Measurements from ENCODE around the gene POLR3E.

The POLR3E gene

GRCh38 chr16:22326369-22326652 lies 29.1 kb downstream of the POLR3E start:
- Histone ChIP-seq H2AFZ (ENCODE audit: low read depth, low read length, severe bottlenecking) (no peak overlapping the region), H3K27me3 (ENCODE audit: low read length) (no peaks in the 10 kb centered on the region), H3F3A (ENCODE audit: insufficient read depth) (no peaks in the 10 kb centered on the region), H3K4me2 (ENCODE audit: low read depth, low read length, poor library complexity, severe bottlenecking) (no peak overlapping the region), H3K79me2 (ENCODE audit: insufficient read depth, low read length) (no peaks in the 10 kb centered on the region; the same call in 1 of the 2 replicates), H4K20me1 (ENCODE audit: low read depth, low read length) (no peaks in the 10 kb centered on the region), H3K36me3 (ENCODE audit: low read length) (no peaks in the 10 kb centered on the region), H3K27ac (ENCODE audit: low read depth, low read length) (no peak overlapping the region), H3K9me2 (replicated peaks; ENCODE audit: insufficient read depth, low read length) (no peaks in the 10 kb centered on the region), H3K4me3 (ENCODE audit: insufficient read depth, low read length, poor library complexity, severe bottlenecking) (no peak overlapping the region), H3K9me3 (ENCODE audit: insufficient read depth, low read length) (no peaks in the 10 kb centered on the region), H3K9ac (ENCODE audit: low read length) (no peak overlapping the region)
- TF ChIP-seq CTCF (IDR thresholded peaks at IDR 0.05; ENCODE audit: insufficient read depth, low read length, poor library complexity, severe bottlenecking) (no peak), EZH2phosphoT487 (conservative IDR thresholded peaks at IDR 0.05; ENCODE audit: low read length) (no peak)

DNA sequence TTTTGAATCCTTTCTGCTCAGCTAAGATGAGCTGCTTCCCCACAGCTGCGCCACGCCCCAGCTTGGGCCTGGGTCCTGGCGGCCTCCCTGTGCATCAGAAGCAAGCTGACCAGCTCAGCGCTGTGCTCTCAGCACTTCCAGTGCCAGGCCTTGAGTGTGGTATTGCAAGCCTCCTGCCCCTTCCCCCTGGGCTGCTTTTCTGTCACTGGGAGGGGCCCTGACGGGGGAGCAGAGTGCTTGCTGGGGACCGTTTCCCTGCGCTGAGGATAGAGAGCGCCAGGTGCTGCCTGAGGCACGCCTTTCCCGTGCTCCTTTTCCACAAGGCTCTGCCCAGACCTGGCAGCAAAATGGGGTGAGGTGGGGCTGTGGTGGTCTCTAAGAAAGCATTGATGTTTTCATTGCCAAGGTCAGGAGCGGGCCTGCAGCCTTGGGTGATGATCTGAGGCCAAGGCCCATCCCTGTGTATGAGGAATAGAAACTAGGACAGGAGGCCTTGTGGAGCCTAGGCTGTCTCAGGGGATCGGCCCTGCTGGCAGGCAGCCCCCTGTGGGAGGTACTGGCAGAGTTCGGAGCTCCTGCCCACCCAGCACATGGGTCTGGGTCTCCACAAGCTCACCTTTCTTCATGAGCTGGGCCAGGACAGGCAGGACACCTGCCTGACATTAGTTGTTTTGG lies 29.7 kb downstream of the POLR3E start:
- Histone ChIP-seq H3K36me3 (ENCODE audit: low read length) (no peaks in the 10 kb centered on the region), H3K27ac (ENCODE audit: low read depth, low read length) (no peak overlapping the region), H3K79me2 (ENCODE audit: insufficient read depth, low read length) (no peaks in the 10 kb centered on the region; the same call in 1 of the 2 replicates), H3K4me2 (ENCODE audit: low read depth, low read length, poor library complexity, severe bottlenecking) (no peak overlapping the region), H3K27me3 (ENCODE audit: low read length) (no peaks in the 10 kb centered on the region), H3K9ac (ENCODE audit: low read length) (no peak overlapping the region), H3K9me2 (replicated peaks; ENCODE audit: insufficient read depth, low read length) (no peaks in the 10 kb centered on the region), H3F3A (ENCODE audit: insufficient read depth) (no peaks in the 10 kb centered on the region), H2AFZ (ENCODE audit: low read depth, low read length, severe bottlenecking) (no peak overlapping the region), H3K9me3 (ENCODE audit: insufficient read depth, low read length) (no peaks in the 10 kb centered on the region), H3K4me3 (ENCODE audit: insufficient read depth, low read length, poor library complexity, severe bottlenecking) (no peak overlapping the region), H4K20me1 (ENCODE audit: low read depth, low read length) (no peaks in the 10 kb centered on the region)
- TF ChIP-seq CTCF (IDR thresholded peaks at IDR 0.05; ENCODE audit: insufficient read depth, low read length, poor library complexity, severe bottlenecking): no peak
- no peak for TF ChIP-seq EZH2phosphoT487 (conservative IDR thresholded peaks at IDR 0.05; ENCODE audit: low read length)

GRCh38 chr16:22327446-22327775 lies 30.2 kb downstream of the POLR3E start:
- Histone ChIP-seq H3K4me3 (ENCODE audit: insufficient read depth, low read length, poor library complexity, severe bottlenecking) (no peak overlapping the region), H3K9ac (ENCODE audit: low read length) (no peak overlapping the region), H3K79me2 (ENCODE audit: insufficient read depth, low read length) (no peaks in the 10 kb centered on the region), H3K36me3 (ENCODE audit: low read length) (no peaks in the 10 kb centered on the region), H3K4me2 (ENCODE audit: low read depth, low read length, poor library complexity, severe bottlenecking) (no peak overlapping the region), H3K9me2 (replicated peaks; ENCODE audit: insufficient read depth, low read length) (no peaks in the 10 kb centered on the region), H3K27me3 (ENCODE audit: low read length) (no peaks in the 10 kb centered on the region), H4K20me1 (ENCODE audit: low read depth, low read length) (no peaks in the 10 kb centered on the region), H3F3A (ENCODE audit: insufficient read depth) (no peaks in the 10 kb centered on the region), H3K27ac (ENCODE audit: low read depth, low read length) (no peak overlapping the region), H2AFZ (ENCODE audit: low read depth, low read length, severe bottlenecking) (no peak overlapping the region), H3K9me3 (ENCODE audit: insufficient read depth, low read length) (no peaks in the 10 kb centered on the region)
- no peak for TF ChIP-seq EZH2phosphoT487 (conservative IDR thresholded peaks at IDR 0.05; ENCODE audit: low read length)

- no peaks in the 10 kb centered on the region for H3K27me3 ChIP-seq (ENCODE audit: low read length)
- no peak overlapping the region for H3K27ac ChIP-seq (ENCODE audit: low read depth, low read length)
- H4K20me1 ChIP-seq (ENCODE audit: low read depth, low read length): no peaks in the 10 kb centered on the region
- H3K4me2 ChIP-seq (ENCODE audit: low read depth, low read length, poor library complexity, severe bottlenecking): no peak overlapping the region
- no peak for TF ChIP-seq EZH2phosphoT487 (conservative IDR thresholded peaks at IDR 0.05; ENCODE audit: low read length)
- no peak for TF ChIP-seq CTCF (IDR thresholded peaks at IDR 0.05; ENCODE audit: insufficient read depth, low read length, poor library complexity, severe bottlenecking)
- no peak overlapping the region for H3K4me3 ChIP-seq (ENCODE audit: insufficient read depth, low read length, poor library complexity, severe bottlenecking)
- H3K9me2 ChIP-seq (replicated peaks; ENCODE audit: insufficient read depth, low read length): no peaks in the 10 kb centered on the region
- no peaks in the 10 kb centered on the region for H3K36me3 ChIP-seq (ENCODE audit: low read length)
- no peak overlapping the region for H2AFZ ChIP-seq (ENCODE audit: low read depth, low read length, severe bottlenecking)
- H3K9me3 ChIP-seq (ENCODE audit: insufficient read depth, low read length): no peaks in the 10 kb centered on the region
- no peaks in the 10 kb centered on the region for H3K79me2 ChIP-seq (ENCODE audit: insufficient read depth, low read length)
- H3K9ac ChIP-seq (ENCODE audit: low read length): no peak overlapping the region
- no peaks in the 10 kb centered on the region for H3F3A ChIP-seq (ENCODE audit: insufficient read depth)
These were observed 31.0 kb downstream of the POLR3E start for GRCh38 chr16:22328081-22328725.

Measured in SU-DHL-6 (cell line).